GM13976 (cell line): ENCODE measurements around the gene AKAP13.

Experiments
- DNase-seq: peaks from one replicate; pipeline ENCODE4 v3.0.0; 2012; ENCODE audit warnings: low spot score
- in situ Hi-C: fragments of 300-500 bp; cut with MboI; formaldehyde crosslinking; loops from one replicate; pipeline ENCODE4 v1.12.0; 2022; ENCODE audit warnings: low sequenced_read_pairs, mixed read lengths, inconsistent platforms; ENCODE audit not compliant: unreplicated experiment
- TF ChIP-seq, protein P1 (sequence below): IDR thresholded peaks from 2 replicates; pipeline ENCODE4 v1.5.1; 2012; ENCODE audit warnings: borderline replicate concordance, mild to moderate bottlenecking; ENCODE audit not compliant: insufficient read depth; ENCODE audit errors: extremely low read depth, missing control alignments, control extremely low read depth

The AKAP13 gene

DNA sequence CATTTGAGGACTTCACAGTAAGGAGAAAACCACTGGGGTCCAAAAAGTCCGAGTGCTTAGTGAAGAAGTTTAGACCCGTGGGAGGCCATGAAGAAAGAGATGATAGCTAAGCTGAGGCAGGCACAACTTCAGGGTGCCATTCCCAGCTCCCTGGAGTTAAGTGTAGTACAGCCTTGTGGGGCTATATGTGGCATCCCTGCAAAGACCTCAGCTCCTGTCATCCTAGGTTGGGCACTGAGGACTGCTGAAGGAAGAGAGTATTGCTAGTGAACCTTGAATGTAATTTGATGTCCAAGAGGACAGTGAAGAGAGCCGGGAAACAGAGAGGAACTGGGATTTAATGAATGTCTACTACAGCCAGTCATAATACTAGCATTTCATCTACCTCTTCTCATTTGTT is 162.1 kb downstream of the AKAP13 start:
- TF ChIP-seq, protein P1, sequence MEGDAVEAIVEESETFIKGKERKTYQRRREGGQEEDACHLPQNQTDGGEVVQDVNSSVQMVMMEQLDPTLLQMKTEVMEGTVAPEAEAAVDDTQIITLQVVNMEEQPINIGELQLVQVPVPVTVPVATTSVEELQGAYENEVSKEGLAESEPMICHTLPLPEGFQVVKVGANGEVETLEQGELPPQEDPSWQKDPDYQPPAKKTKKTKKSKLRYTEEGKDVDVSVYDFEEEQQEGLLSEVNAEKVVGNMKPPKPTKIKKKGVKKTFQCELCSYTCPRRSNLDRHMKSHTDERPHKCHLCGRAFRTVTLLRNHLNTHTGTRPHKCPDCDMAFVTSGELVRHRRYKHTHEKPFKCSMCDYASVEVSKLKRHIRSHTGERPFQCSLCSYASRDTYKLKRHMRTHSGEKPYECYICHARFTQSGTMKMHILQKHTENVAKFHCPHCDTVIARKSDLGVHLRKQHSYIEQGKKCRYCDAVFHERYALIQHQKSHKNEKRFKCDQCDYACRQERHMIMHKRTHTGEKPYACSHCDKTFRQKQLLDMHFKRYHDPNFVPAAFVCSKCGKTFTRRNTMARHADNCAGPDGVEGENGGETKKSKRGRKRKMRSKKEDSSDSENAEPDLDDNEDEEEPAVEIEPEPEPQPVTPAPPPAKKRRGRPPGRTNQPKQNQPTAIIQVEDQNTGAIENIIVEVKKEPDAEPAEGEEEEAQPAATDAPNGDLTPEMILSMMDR: no peak
- DNase-seq: no peak
- in situ Hi-C loops: no loop called here

DNA sequence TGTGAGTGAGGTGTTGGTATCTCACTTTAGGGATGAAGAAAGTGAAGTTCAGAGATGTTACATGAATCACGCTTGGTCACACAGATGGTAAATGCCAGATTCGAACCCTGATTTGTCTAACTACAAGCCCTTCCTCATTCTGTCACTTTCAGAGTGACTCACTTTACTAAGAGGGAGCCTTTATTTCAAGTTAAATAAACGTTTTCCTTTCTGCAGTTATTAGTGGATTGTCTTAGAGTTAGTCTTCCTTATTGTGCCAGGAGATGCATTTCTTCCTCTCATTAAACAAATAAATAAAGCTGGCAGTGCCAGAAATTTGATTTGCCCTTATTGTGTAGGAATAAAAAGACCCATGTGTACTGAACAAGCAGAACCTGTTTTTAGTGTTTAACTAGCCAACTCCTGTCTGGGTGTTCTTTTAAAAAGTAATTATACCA is 162.5 kb downstream of the AKAP13 start:
- TF ChIP-seq, protein P1: no peak
- no peak for DNase-seq
- in situ Hi-C loops: no loop called here

DNA sequence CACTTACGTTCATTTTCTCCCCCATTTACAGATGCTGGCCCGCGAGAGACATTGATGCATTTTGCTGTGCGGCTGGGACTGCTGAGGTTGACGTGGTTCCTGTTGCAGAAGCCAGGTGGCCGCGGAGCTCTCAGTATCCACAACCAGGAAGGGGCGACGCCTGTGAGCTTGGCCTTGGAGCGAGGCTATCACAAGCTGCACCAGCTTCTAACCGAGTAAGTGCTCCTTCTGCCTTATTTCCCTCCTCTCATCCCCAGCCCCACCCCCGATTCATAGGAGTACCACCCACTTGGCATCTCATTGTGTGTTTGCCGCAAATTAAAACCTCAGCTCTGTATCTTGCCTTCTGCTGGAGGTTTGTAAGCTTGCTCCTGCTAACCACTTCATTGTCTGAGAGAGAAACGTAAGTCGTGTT is 163.3 kb downstream of the AKAP13 start:
- TF ChIP-seq, protein P1: no peak
- DNase-seq: no peak
- in situ Hi-C loops: no loop called here

DNA sequence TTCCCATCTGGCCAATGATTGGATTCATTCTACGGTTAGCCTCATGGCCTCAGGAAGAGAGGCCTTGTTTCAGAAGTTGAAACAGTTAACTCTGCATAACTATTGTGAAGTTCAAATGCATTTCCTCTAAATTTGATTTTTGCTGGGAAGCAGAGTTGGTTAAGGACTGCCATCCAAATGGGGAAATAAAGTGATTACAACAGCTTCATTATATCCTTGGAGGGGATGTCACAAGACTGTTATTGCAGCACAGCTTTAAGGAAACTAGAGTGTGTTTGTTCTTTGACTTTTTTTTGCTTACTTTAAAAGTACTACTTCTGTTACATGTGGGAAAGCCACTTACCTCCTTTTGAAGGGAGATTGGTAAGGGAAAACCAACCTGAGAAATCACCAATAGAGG is 164.8 kb downstream of the AKAP13 start:
- in situ Hi-C loops: no loop called here
- DNase-seq: no peak
- TF ChIP-seq, protein P1: no peak

DNA sequence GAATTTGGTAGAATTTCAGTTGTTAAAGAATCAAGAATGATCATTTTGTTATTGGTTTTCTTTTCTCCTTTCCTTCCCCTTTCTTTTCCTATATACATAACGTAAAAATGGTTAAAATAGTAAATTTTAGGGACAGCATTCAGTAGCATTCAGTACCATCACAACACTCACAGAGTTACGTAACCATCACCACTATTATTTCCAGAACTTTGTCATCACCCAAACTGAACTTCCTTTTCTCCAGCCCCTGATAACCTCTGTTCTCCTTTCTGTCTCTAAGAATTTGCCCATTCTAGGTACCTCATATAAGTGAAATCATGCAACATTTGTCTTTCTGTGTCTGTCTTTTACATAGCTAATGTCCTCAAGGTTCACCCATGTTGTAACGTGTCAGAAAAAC is 165.3 kb downstream of the AKAP13 start:
- in situ Hi-C loops: no loop called here
- TF ChIP-seq, protein P1: no peak
- DNase-seq: no peak

DNA sequence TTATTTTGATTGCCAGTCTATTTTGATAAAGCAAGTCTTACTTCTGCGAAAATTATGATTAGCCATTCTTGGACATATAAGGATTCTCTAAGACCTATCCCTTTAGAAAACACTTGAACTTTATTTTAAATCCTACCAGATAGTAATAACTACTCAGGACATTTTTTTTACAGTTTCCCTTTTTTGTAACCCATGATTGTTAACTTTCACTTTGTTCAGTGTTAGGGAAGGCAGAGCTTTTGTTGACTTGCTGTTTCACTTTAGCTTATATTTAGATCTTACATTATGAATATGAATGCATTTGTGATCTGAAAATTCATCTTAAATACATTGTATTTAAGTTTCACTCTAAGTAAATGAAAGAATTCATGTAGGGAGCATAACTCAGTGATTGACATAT is 167.0 kb downstream of the AKAP13 start:
- no peak for DNase-seq
- in situ Hi-C loops: no loop called here
- TF ChIP-seq, protein P1: no peak

DNA sequence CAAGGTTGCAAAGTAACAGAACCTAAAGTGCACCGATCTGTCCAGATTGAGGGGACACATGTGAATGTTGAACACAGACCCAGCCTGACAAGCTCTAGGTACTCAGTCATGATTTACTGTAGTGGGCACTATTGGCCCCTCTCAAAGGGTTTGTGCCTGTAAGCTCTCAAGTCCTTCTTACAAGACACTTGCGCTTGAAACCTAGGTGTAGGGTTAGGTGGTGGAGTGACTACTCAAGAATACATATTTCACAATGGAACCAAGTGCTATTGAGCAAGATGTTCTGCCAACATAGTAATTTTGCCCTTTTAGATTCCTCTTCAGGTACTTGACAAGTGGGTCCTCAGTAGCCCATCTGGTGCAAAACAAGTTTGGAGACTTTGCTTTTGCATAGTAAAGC is 169.9 kb downstream of the AKAP13 start:
- TF ChIP-seq, protein P1: no peak
- DNase-seq: no peak
- in situ Hi-C loops: no loop called here
